Putamen (tissue), 1 donor: ENCODE results near the gene ZMAT3.
A peak's percentile ranks its signal among the peaks of the same experiment; 100 is the strongest.

Experiments
- DNase-seq: peaks from one replicate; pipeline ENCODE4 v3.0.0-alpha.2; 2016; ENCODE audit warnings: low spot score

ZMAT3 gene

GRCh38 chr3:179021119-179021903, 50.3 kb downstream of the ZMAT3 start:
- no peak for DNase-seq

DNA sequence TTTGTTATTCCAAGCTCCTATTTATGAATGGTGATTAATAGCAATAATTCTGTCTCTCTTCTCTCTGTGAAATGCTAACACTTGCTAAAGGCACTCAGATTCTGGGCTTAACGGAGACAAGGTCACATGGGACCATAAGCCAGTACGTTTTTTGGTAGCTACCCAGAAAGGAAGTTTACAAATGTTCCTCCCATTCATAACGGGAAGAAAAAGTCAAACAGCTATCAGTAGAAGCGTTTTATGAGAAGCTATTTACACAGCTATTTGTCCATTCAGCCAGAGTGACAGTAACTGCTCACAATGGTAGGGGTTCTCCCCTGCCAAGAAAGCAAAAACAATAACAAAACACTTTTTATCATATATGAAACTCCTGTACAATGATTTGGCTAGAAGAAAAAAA, 51.5 kb downstream of the ZMAT3 start:
- no peak for DNase-seq

DNA sequence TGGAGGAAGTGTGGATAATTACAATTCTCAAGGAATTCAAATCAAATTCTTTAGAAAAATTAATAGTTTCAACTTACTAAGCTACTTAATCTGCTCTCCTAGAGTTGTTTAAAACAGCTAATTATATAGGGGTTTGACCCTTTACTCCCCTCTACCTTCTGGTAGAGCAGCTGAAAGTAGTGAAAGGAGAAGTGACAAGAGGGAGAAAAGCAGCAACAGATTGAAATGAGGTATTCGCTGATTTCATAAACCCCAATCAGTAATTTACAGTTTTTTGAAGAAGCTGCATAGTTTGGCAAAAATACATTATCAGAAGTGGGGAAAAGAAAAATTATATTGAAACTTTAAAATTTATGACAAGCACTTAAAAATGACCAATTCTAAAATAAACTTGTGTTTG, 52.8 kb downstream of the ZMAT3 start:
- DNase-seq, result no peak

DNA sequence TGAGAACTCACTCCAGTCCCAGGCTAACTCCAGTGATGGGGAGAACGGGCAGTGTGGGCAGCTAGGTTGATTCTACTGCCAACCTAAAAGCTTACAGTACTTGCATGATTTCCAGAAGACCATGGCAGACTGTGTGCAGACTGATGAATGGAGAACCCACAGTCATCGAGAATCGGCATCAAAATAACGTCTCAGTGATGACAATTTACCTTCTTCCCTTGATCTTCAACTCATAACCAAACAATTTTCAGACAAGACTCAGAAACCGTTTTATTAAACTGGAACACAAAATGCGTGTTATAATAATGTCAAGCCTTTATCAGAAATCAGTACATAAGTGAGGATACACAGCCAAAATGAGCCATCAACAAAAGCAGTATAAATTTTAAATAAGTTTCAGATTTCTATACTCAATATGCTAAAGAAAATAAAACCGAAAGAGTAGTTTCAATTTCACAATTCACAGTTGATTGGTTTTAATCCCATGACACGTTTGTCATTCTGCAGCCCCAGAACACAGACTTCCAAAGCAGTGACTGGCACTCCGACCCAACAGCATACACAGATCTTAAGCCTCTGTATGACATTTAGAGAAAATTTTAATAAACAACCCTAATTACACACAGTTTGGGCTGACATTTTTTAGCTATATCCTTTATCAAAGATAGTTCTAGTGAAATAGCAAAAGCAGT, 54.5 kb downstream of the ZMAT3 start:
- DNase-seq, result no peak

- DNase-seq, result peak; percentile 68
Observed at GRCh38 chr3:179015551-179016020, 56.0 kb downstream of the ZMAT3 start.

GRCh38 chr3:179005706-179006105, 65.9 kb downstream of the ZMAT3 start:
- DNase-seq, result no peak

- DNase-seq, result no peak
Observed at GRCh38 chr3:179005213-179005612, 66.4 kb downstream of the ZMAT3 start.

GRCh38 chr3:179000659-179001058, 71.0 kb downstream of the ZMAT3 start:
- no peak for DNase-seq

DNA sequence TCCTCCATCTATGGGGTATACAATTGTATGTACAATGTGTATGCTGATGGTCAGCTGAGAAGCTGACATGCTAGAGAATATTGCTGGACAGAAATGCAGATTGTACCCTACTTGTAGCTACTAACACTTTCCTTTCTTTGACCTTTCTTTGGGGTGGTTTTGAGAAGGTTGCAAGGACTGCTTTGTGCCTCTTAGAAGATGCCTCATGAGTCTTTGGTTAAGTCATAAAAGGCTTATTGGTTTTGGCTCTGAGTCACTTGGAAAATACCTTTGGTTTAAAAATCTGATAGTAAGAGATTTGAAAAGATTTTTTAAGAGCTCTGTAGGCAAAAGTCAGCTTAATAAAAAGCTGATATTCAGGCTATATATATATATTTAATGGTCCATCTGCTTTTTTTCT, 71.5 kb downstream of the ZMAT3 start:
- DNase-seq, result no peak

GRCh38 chr3:178996399-178996798, 75.2 kb downstream of the ZMAT3 start:
- no peak for DNase-seq

DNA sequence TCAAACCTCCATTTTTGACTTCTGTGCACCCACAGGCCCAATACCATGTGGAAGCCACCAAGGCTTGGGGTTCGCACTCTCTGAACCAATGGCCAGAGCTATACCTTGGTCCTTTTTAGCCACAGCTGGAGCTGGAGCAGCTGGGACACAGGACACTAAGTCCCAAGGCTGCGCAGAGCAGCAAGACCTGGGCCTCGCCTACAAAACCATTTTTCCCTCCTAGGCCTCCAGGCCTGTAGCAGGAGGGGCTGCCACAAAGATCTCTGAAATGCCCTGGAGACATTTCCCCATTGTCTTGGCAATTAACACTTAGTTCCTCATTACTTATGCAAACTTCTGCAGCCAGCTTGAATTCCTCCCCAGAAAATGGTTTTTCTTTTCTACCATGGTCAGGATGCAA, 81.3 kb downstream of the ZMAT3 start:
- DNase-seq, result no peak

GRCh38 chr3:178989821-178990220, 81.8 kb downstream of the ZMAT3 start:
- no peak for DNase-seq

- DNase-seq, result no peak
Observed at GRCh38 chr3:178987745-178988144, 83.9 kb downstream of the ZMAT3 start.

- DNase-seq, result no peak
Observed at GRCh38 chr3:178986456-178986855, 85.2 kb downstream of the ZMAT3 start.

- DNase-seq, result no peak
Observed at GRCh38 chr3:178982137-178982536, 89.5 kb downstream of the ZMAT3 start.

- no peak for DNase-seq
Observed at GRCh38 chr3:178975320-178975719, 96.3 kb downstream of the ZMAT3 start.

DNA sequence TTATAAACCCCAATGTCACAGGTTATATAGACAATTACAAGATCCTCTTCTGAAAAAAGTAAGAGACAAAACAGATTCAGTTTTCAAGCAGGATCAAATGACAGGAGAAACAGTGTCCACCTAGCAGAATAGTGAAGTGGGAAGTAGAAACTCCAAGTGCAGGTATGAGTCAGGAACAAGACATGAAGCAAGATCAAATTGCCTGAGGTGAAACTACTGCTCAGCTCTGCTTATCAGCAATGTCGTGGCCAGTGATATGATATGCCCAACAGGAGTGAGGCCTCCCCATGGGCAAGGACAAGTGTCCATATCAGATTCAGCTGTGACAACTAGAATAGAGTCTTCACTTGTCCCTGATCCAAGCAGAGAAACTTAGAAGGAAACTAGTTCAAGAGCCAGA, 100.0 kb downstream of the ZMAT3 start:
- no peak for DNase-seq

GRCh38 chr3:178969004-178969700, 102.5 kb downstream of the ZMAT3 start:
- DNase-seq, result no peak
